Measurements from ENCODE around the gene ELF2.
A peak's percentile ranks its signal among the peaks of the same experiment; 100 is the strongest.
"Not testable (repeated sequence)": the region's sequence is repeated elsewhere in the genome, so short reads cannot be mapped to it uniquely, and the experiment has no call there.

Gene ELF2

GRCh38 chr4:139015269-139015947 lies 161.6 kb downstream of the ELF2 start, which contains the start of gene NOCT:
Gene NOCT, plus strand, starts transcription at chr4:139015781. Its CDS starts 201 bp downstream, at chr4:139015982.
- peaks cover 3% of the 10 kb centered on the region for H3K4me1 ChIP-seq

GRCh38 chr4:139014371-139015268 lies 162.4 kb downstream of the ELF2 start:
- Histone ChIP-seq H3K4me3 (ENCODE audit: low read depth, low read length) (peak overlapping the region; percentile 64), H3K4me1 (peaks cover 3% of the 10 kb centered on the region), H3K9ac (no peak overlapping the region), H3K4me2 (ENCODE audit: low read length) (peak overlapping the region; percentile 97), H3K79me2 (no peaks in the 10 kb centered on the region), H3K27ac (peak overlapping the region; percentile 93), H3K27me3 (ENCODE audit: control insufficient read depth, insufficient read depth, low read length) (no peaks in the 10 kb centered on the region), H3K9me3 (ENCODE audit: control insufficient read depth, low read length) (no peaks in the 10 kb centered on the region), H3K36me3 (ENCODE audit: control insufficient read depth, insufficient read depth, low read length) (no peaks in the 10 kb centered on the region), H2AFZ (peak overlapping the region; percentile 95)
- TF ChIP-seq, protein P1, sequence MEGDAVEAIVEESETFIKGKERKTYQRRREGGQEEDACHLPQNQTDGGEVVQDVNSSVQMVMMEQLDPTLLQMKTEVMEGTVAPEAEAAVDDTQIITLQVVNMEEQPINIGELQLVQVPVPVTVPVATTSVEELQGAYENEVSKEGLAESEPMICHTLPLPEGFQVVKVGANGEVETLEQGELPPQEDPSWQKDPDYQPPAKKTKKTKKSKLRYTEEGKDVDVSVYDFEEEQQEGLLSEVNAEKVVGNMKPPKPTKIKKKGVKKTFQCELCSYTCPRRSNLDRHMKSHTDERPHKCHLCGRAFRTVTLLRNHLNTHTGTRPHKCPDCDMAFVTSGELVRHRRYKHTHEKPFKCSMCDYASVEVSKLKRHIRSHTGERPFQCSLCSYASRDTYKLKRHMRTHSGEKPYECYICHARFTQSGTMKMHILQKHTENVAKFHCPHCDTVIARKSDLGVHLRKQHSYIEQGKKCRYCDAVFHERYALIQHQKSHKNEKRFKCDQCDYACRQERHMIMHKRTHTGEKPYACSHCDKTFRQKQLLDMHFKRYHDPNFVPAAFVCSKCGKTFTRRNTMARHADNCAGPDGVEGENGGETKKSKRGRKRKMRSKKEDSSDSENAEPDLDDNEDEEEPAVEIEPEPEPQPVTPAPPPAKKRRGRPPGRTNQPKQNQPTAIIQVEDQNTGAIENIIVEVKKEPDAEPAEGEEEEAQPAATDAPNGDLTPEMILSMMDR (IDR thresholded peaks at IDR 0.05) = no peak

More at GRCh38 chr4:139015269-139015947, 161.6 kb downstream of the ELF2 start, which contains the start of gene NOCT:
- Histone ChIP-seq H3K27ac (peak within 1 kb of the TSS; percentile 93), H2AFZ (peak within 1 kb of the TSS; percentile 95), H3K27me3 (ENCODE audit: control insufficient read depth, insufficient read depth, low read length) (no peaks in the 10 kb centered on the region), H3K9ac (no peak within 1 kb of the TSS), H3K36me3 (ENCODE audit: control insufficient read depth, insufficient read depth, low read length) (no peaks in the 10 kb centered on the region), H3K9me3 (ENCODE audit: control insufficient read depth, low read length) (no peaks in the 10 kb centered on the region), H3K4me2 (ENCODE audit: low read length) (peak within 1 kb of the TSS; percentile 97), H3K4me3 (ENCODE audit: low read depth, low read length) (peak within 1 kb of the TSS; percentile 64), H3K79me2 (no peaks in the 10 kb centered on the region)
- TF ChIP-seq, protein P1 (IDR thresholded peaks at IDR 0.05) = no peak

DNA sequence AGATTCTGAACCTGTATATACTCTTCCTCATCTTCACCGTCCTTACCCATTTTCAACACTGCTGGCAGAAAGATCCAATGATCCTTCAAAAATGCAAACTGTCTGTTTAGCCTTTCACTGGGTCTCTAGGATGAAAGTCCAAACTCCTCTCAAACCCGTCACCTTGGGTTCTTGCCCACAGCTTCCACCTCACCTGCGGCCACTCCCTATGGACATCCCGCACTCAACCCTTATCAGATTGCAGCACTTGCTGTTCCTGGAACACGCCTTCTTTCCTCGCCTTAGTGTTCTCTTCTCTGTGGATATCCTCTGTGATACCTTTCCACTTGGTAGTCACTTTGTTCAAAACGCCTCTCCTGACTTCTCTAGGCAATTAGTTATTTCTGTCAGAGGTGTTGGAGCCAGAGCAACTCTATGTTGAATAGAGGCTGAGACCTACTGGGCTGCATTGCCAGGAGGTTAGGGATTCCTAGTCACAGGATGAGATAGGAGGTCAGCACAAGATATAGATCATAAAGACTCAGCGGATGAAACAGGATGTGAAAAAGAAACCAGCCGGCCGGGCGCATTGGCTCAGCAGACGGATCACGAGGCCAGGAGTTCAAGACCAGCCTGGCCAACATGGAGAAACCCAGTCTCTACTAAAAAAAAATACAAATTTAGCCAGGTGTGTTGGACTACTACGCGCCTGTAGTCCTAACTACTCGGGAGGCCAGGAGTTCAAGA lies 165.6 kb downstream of the ELF2 start:
- Histone ChIP-seq H2AFZ (no peak overlapping the region), H3K4me1 (peaks cover 3% of the 10 kb centered on the region), H3K4me3 (ENCODE audit: low read depth, low read length) (no peak overlapping the region), H3K27ac (no peak overlapping the region), H3K36me3 (ENCODE audit: control insufficient read depth, insufficient read depth, low read length) (no peaks in the 10 kb centered on the region), H3K79me2 (no peaks in the 10 kb centered on the region), H3K9ac (no peak overlapping the region), H3K4me2 (ENCODE audit: low read length) (no peak overlapping the region), H3K9me3 (ENCODE audit: control insufficient read depth, low read length) (no peaks in the 10 kb centered on the region), H3K27me3 (ENCODE audit: control insufficient read depth, insufficient read depth, low read length) (no peaks in the 10 kb centered on the region)
- TF ChIP-seq, protein P1 (IDR thresholded peaks at IDR 0.05) = no peak

GRCh38 chr4:139009702-139010101 lies 167.3 kb downstream of the ELF2 start:
- H3K4me2 ChIP-seq (ENCODE audit: low read length) = no peak overlapping the region
- H3K9ac ChIP-seq = no peak overlapping the region
- no peaks in the 10 kb centered on the region for H3K36me3 ChIP-seq (ENCODE audit: control insufficient read depth, insufficient read depth, low read length)
- no peak overlapping the region for H2AFZ ChIP-seq
- H3K4me1 ChIP-seq = no peaks in the 10 kb centered on the region
- H3K79me2 ChIP-seq = no peaks in the 10 kb centered on the region
- no peaks in the 10 kb centered on the region for H3K9me3 ChIP-seq (ENCODE audit: control insufficient read depth, low read length)
- H3K27ac ChIP-seq = no peak overlapping the region
- TF ChIP-seq, protein P1 (IDR thresholded peaks at IDR 0.05) = no peak
- H3K27me3 ChIP-seq (ENCODE audit: control insufficient read depth, insufficient read depth, low read length) = no peaks in the 10 kb centered on the region
- H3K4me3 ChIP-seq (ENCODE audit: low read depth, low read length) = no peak overlapping the region

DNA sequence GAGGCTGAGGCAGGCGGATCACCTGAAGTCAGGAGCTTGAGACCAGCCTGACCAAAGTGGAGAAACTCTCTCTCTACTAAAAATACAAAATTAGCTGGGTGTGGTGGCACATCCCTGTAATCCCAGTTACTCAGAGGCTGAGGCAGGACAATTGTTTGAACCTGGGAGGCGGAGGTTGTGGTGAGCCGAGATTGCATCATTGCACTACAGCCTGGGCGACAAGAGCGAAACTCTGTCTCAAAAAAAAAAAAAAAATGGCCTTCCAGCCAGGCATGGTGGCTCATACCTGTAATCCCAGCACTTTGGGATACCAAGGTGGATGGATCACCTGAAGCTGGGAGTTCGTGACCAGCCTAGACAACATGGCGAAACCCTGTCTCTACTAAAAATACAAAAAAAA lies 168.7 kb downstream of the ELF2 start:
- H3K36me3 ChIP-seq (ENCODE audit: control insufficient read depth, insufficient read depth, low read length); H3K4me2 ChIP-seq (ENCODE audit: low read length); H3K9ac ChIP-seq; H3K4me3 ChIP-seq (ENCODE audit: low read depth, low read length); H3K9me3 ChIP-seq (ENCODE audit: control insufficient read depth, low read length); H3K79me2 ChIP-seq; H3K4me1 ChIP-seq; H3K27me3 ChIP-seq (ENCODE audit: control insufficient read depth, insufficient read depth, low read length); H2AFZ ChIP-seq; H3K27ac ChIP-seq: not testable (repeated sequence)

Data from parathyroid adenoma (tissue), 2 donors.